ENCODE data around the gene THAP11. TPM values are rescaled to one million over a fixed set of nuclear protein-coding genes. Genes with fewer than 3 reads are reported as not detected.
A peak's percentile ranks its signal among the peaks of the same experiment; 100 is the strongest.

Gene THAP11
- polyA plus RNA-seq, 4 donors, result 27.7 to 34.1 (median 29.6) TPM

- no peak for DNase-seq (ENCODE audit: low read depth in 4 of 4, low spot score in 3 of 4)
Measured at GRCh38 chr16:67881621-67882161, 39.6 kb downstream of the THAP11 start.

GRCh38 chr16:67882374-67883145 lies 40.4 kb downstream of the THAP11 start:
- no peak for DNase-seq (ENCODE audit: low read depth in 4 of 4, low spot score in 3 of 4)

GRCh38 chr16:67883146-67883871 lies 41.2 kb downstream of the THAP11 start:
- DNase-seq (ENCODE audit: low read depth in 4 of 4, low spot score in 3 of 4), result no peak

GRCh38 chr16:67883872-67884261 lies 41.7 kb downstream of the THAP11 start:
- no peak for DNase-seq (ENCODE audit: low read depth in 4 of 4, low spot score in 3 of 4)

- peak in 2 of 4 donors; percentile 48 to 50 for DNase-seq (ENCODE audit: low read depth in 4 of 4, low spot score in 3 of 4)
Measured at GRCh38 chr16:67884684-67885083, 42.6 kb downstream of the THAP11 start, which contains the start of gene NRN1L. Gene NRN1L (plus strand): TSS chr16:67884885. CDS start chr16:67884904, 19 bp downstream.

- DNase-seq (ENCODE audit: low read depth in 4 of 4, low spot score in 3 of 4), result no peak
Measured at GRCh38 chr16:67885545-67885944, 43.4 kb downstream of the THAP11 start.

- DNase-seq (ENCODE audit: low read depth in 4 of 4, low spot score in 3 of 4), result no peak
Measured at GRCh38 chr16:67885976-67886375, 43.9 kb downstream of the THAP11 start.

GRCh38 chr16:67886387-67886786 lies 44.3 kb downstream of the THAP11 start:
- no peak for DNase-seq (ENCODE audit: low read depth in 4 of 4, low spot score in 3 of 4)

- no peak for DNase-seq (ENCODE audit: low read depth in 4 of 4, low spot score in 3 of 4)
Measured at GRCh38 chr16:67888331-67888730, 46.2 kb downstream of the THAP11 start.

GRCh38 chr16:67892375-67892774 lies 50.3 kb downstream of the THAP11 start:
- DNase-seq (ENCODE audit: low read depth in 4 of 4, low spot score in 3 of 4), result no peak

- DNase-seq (ENCODE audit: low read depth in 4 of 4, low spot score in 3 of 4), result peak; percentile 81 to 93 (median 86)
Measured at GRCh38 chr16:67892899-67893742, 51.0 kb downstream of the THAP11 start, which contains the start of gene PSKH1. Gene PSKH1 (plus strand): TSS chr16:67893254. CDS start chr16:67908750, 15,496 bp downstream.

Other genes starting within 250 kb of the THAP11 start
- gene CARMIL2, start 197.2 kb upstream of the THAP11 start, polyA plus RNA-seq (ENCODE audit: insufficient read length in 4 of 4), result 1 to 10 TPM in 1 of 4 donors, under 1 TPM in 3; 0.78 to 1.4 (median 0.84) TPM
- 10 to 100 TPM; 19.4 to 30.0 (median 21.8) TPM for gene ACD, start 182.1 kb upstream of the THAP11 start, polyA plus RNA-seq (ENCODE audit: insufficient read length in 4 of 4)
- 1 to 10 TPM; 2.8 to 3.5 (median 3.3) TPM for gene PARD6A, start 181.4 kb upstream of the THAP11 start, polyA plus RNA-seq (ENCODE audit: insufficient read length in 4 of 4)
- 10 to 100 TPM; 13.1 to 39.2 (median 19.1) TPM for gene ENKD1, start 175.6 kb upstream of the THAP11 start, polyA plus RNA-seq (ENCODE audit: insufficient read length in 4 of 4)
- gene C16orf86, start 175.5 kb upstream of the THAP11 start, polyA plus RNA-seq (ENCODE audit: insufficient read length in 4 of 4), result 1 to 10 TPM; 1.7 to 4.3 (median 2.7) TPM
- gene GFOD2, start 123.0 kb upstream of the THAP11 start, polyA plus RNA-seq (ENCODE audit: insufficient read length in 4 of 4), result 10 to 100 TPM; 17.7 to 24.5 (median 20.7) TPM
- 10 to 100 TPM; 19.2 to 31.1 (median 21.8) TPM for gene RANBP10, start 35.8 kb upstream of the THAP11 start, polyA plus RNA-seq (ENCODE audit: insufficient read length in 4 of 4)
- gene TSNAXIP1, start 35.4 kb upstream of the THAP11 start, polyA plus RNA-seq (ENCODE audit: insufficient read length in 4 of 4), result 1 to 10 TPM; 2.9 to 9.8 (median 7.1) TPM
- gene NUTF2, start 4.6 kb downstream of the THAP11 start, polyA plus RNA-seq (ENCODE audit: insufficient read length in 4 of 4), result 100 to 1,000 TPM; 103 to 128 (median 126) TPM
- gene CENPT, start 5.4 kb downstream of the THAP11 start, polyA plus RNA-seq (ENCODE audit: insufficient read length in 4 of 4), result 10 to 100 TPM; 41.2 to 60.4 (median 44.7) TPM
- gene EDC4, start 30.7 kb downstream of the THAP11 start, polyA plus RNA-seq (ENCODE audit: insufficient read length in 4 of 4), result 100 to 1,000 TPM in 1 of 4 donors, 10 to 100 TPM in 3; 67.0 to 106 (median 83.7) TPM
- gene NRN1L, start 42.6 kb downstream of the THAP11 start, polyA plus RNA-seq (ENCODE audit: insufficient read length in 4 of 4), result under 1 TPM in 3 of 4 donors, not detected in 1; 0.39 to 0.94 (median 0.93) TPM
- 10 to 100 TPM; 31.0 to 36.4 (median 34.3) TPM for gene PSKH1, start 50.9 kb downstream of the THAP11 start, polyA plus RNA-seq (ENCODE audit: insufficient read length in 4 of 4)
- 1 to 10 TPM; 2.4 to 9.4 (median 5.6) TPM for gene CTRL, start 89.5 kb downstream of the THAP11 start, polyA plus RNA-seq (ENCODE audit: insufficient read length in 4 of 4)
- 10 to 100 TPM; 20.3 to 31.6 (median 22.8) TPM for gene PSMB10, start 94.5 kb downstream of the THAP11 start, polyA plus RNA-seq (ENCODE audit: insufficient read length in 4 of 4)
- 10 to 100 TPM; 13.1 to 29.4 (median 23.7) TPM for gene LCAT, start 101.8 kb downstream of the THAP11 start, polyA plus RNA-seq (ENCODE audit: insufficient read length in 4 of 4)
- gene SLC12A4, start 126.3 kb downstream of the THAP11 start, polyA plus RNA-seq (ENCODE audit: insufficient read length in 4 of 4), result 10 to 100 TPM; 32.7 to 61.6 (median 38.5) TPM
- gene DPEP3, start 138.2 kb downstream of the THAP11 start, polyA plus RNA-seq (ENCODE audit: insufficient read length in 4 of 4), result under 1 TPM in 2 of 4 donors, not detected in 2; 0.07 to 0.09 TPM
- 1 to 10 TPM in 2 of 4 donors, under 1 TPM in 2; 0.54 to 1.2 (median 0.94) TPM for gene DPEP2, start 157.2 kb downstream of the THAP11 start, polyA plus RNA-seq (ENCODE audit: insufficient read length in 4 of 4)
- not detected for gene DPEP2NB, start 173.6 kb downstream of the THAP11 start, polyA plus RNA-seq (ENCODE audit: insufficient read length in 4 of 4)
- 10 to 100 TPM in 1 of 4 donors, 1 to 10 TPM in 3; 6.6 to 10.1 (median 9.4) TPM for gene DDX28, start 180.9 kb downstream of the THAP11 start, polyA plus RNA-seq (ENCODE audit: insufficient read length in 4 of 4)
- gene DUS2, start 181.0 kb downstream of the THAP11 start, polyA plus RNA-seq (ENCODE audit: insufficient read length in 4 of 4), result 10 to 100 TPM in 3 of 4 donors, 1 to 10 TPM in 1; 9.8 to 15.8 (median 15.5) TPM
- gene NFATC3, start 243.1 kb downstream of the THAP11 start, polyA plus RNA-seq (ENCODE audit: insufficient read length in 4 of 4), result 10 to 100 TPM; 32.0 to 38.1 (median 35.0) TPM